GM12864 (cell line): ENCODE data around the gene GRID1.

Source experiments
- DNase-seq: peaks from one replicate; pipeline ENCODE4 v3.0.0-alpha.2; 2011; ENCODE audit warnings: low read depth
- H3K4me3 ChIP-seq: 2 replicates; pipeline ENCODE4 v1.5.1; 2011; ENCODE audit warnings: mild to moderate bottlenecking, low read depth, low read length, control low read depth
- TF ChIP-seq, protein P1 (sequence below): IDR thresholded peaks from 2 replicates; pipeline ENCODE4 v1.5.1; 2011; ENCODE audit warnings: low read depth, mild to moderate bottlenecking, moderate library complexity, low read length, control low read depth, inconsistent platforms; ENCODE audit errors: missing control alignments

Gene GRID1

DNA sequence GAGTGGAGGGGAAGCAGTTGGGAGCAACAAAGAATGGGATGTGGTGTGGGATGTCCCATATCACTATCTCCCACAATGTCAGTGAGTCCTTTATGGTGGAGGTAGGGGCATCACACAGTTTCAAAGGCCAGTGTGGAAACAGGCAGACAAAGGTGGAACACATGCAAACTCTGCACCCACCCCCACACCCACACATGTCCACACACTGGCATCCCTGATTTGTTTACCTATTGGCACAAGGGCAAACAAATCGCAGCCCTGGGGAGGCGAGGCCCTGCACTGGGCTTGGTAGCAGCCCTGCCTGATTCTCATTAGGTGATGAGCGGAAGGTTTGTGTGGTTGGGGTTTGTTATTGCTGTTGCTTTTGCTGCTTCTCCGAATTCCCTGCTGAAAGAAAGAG lies 243.3 kb downstream of the GRID1 start:
- no peak for DNase-seq
- TF ChIP-seq, protein P1, sequence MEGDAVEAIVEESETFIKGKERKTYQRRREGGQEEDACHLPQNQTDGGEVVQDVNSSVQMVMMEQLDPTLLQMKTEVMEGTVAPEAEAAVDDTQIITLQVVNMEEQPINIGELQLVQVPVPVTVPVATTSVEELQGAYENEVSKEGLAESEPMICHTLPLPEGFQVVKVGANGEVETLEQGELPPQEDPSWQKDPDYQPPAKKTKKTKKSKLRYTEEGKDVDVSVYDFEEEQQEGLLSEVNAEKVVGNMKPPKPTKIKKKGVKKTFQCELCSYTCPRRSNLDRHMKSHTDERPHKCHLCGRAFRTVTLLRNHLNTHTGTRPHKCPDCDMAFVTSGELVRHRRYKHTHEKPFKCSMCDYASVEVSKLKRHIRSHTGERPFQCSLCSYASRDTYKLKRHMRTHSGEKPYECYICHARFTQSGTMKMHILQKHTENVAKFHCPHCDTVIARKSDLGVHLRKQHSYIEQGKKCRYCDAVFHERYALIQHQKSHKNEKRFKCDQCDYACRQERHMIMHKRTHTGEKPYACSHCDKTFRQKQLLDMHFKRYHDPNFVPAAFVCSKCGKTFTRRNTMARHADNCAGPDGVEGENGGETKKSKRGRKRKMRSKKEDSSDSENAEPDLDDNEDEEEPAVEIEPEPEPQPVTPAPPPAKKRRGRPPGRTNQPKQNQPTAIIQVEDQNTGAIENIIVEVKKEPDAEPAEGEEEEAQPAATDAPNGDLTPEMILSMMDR: no peak
- H3K4me3 ChIP-seq: no peak overlapping the region

DNA sequence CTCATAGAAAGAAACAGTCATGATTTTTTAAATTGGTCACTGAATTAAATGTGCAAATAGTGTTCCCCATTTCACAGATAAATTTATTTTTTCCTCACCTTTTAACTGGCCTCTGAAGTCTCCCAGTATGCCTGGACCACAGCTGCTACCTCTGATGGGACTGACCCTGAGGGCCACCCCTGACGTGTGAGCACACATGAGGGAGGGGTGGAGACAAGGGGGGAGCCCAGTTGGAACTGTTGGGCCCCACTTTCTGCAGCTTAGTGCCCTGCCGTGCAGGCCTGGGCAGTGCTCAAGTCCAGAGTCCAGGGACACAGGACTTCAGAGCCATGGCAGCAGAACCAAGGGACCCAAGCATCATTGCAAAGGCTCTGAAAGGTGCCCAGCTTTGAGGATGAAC lies 243.9 kb downstream of the GRID1 start:
- DNase-seq: no peak
- TF ChIP-seq, protein P1: no peak
- H3K4me3 ChIP-seq: no peak overlapping the region

DNA sequence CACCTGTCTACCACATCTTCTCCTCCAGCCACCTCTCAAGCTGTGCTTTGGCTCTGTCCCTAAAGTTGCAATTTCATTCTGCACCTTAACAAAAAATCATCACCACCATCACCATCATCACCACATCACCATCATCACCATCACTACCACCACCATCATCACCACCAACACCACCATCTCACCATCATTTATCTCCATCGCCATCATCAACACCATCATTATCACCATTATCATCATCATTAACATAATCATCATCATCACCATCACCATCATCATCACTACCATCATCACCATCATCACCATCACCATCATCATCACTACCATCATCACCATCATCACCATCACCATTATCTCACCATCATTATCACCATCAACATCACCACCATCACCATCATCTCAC lies 245.4 kb downstream of the GRID1 start:
- TF ChIP-seq, protein P1: no peak
- no peak for DNase-seq
- H3K4me3 ChIP-seq: no peak overlapping the region

DNA sequence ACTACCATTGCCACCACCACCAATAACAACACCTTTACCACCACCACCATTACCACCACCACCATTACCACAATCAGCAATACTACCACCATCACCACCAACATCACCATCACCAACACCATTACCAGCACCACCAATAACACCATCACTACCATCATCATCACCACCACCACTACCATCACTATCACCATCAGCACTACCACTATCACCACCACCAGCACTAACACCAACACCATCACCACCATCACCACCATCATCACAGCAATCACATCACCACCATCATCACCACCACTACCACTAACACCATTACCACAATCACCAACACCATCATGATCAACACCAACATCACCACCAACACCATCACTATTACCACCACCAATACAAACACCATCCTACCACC lies 249.5 kb downstream of the GRID1 start:
- TF ChIP-seq, protein P1: no peak
- DNase-seq: no peak
- H3K4me3 ChIP-seq: no peak overlapping the region

DNA sequence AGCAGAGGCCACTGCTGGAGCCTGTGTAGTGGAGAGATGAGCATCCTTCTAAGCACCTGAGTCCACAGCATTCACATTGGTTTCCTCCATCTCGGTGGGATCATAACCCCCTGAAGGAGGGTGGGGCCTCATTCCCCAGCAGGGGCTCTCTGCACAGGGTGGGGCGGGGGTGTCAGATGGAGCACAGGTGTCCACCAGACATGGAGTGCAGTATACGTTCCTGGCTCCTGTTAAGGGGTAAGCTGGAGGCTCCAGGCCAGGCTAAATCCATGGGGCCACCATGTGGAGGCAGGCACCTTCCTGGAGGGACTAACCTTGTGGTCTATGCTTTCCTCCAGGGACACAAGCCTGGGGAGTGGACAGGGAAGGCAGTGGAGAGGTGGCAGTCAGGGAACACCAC lies 252.6 kb downstream of the GRID1 start:
- no peak overlapping the region for H3K4me3 ChIP-seq
- DNase-seq: no peak
- TF ChIP-seq, protein P1: no peak

DNA sequence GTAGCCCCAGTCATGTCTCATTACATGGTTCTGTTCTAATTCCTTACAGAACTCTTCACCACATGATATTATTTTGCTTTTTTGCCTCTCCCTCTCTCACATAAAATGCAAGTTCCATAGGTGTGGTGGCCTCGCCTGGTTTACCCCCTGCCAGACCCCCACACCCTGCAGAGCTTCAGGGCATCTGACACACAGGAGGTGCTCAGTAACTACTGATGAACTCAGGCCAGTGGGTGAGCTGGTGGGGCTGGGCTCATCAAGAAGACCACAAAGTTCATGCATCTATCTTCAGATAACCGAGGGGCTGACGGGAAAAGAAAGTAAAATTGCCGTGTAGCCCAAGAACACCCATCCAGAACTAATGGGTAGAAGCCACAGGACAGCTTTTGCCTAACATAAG lies 253.1 kb downstream of the GRID1 start:
- TF ChIP-seq, protein P1: no peak
- no peak for DNase-seq
- H3K4me3 ChIP-seq: no peak overlapping the region

DNA sequence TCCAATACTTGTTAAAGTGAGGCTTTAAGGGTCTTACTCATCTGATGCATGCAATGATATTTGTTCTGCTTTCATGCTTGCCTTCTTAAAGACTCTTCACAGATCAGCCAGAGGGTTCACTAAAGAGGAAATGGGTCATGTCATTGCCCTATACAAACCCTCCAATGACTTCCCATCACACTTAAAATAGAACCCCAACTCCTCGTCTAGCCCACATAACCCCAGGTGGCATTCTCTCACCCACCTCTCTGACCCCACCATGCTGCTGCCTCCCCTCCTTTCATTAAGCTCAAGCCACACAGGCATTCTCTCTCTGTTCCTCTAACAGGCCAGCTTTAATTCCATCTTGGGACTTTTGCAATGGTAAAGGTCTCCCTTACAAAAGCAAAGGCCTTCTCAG lies 253.6 kb downstream of the GRID1 start:
- no peak overlapping the region for H3K4me3 ChIP-seq
- TF ChIP-seq, protein P1: no peak
- DNase-seq: no peak
